ENCODE results near the gene SAPCD2.

The SAPCD2 gene

DNA sequence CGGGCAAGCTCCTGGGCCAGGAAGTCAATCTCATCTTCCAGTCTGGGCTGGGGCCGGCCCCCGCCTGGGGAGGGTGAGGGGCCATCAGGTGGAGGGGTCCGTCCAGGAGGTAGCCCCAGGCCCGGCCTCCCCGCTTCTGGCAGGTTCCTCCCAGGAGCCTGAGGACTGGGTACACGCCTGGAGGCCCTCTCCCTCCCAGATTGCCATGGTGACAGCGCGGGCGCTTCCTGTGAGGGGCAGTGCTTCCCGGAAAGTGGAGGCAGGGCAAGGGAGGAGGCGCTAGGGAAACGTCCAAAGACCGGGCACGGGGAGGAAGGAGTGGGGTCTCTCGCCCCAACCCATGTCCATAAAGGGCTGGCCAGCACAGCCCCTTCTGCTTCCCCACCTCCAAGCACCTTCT, 29.2 kb downstream of the SAPCD2 start:
- H3K27me3 ChIP-seq (ENCODE audit: control insufficient read depth, low read length) = peaks cover 33% of the 10 kb centered on the region
- H3K36me3 ChIP-seq (ENCODE audit: control insufficient read depth, low read length) = no peaks in the 10 kb centered on the region

DNA sequence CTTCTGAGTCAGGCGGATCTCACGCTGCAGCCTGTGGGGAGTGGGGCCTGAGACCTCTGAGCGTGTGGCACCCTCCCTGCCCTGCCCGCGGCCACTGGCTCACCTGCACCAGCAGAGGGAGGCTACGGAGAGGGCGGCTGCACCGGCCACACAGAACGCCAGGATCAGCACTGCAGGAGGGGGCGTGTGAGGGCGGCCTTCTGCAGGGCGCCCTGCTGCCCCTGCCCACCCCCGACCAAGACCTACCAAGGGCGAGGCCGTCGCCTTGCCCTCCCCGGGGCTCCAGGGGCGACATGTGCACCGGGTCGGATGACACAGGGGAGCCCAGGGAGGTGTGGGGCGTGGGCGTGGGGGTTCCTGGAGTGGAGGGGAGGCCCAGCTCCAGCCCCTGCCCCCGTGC, 29.8 kb downstream of the SAPCD2 start:
- Histone ChIP-seq H3K4me2 (ENCODE audit: low read length) (no peak overlapping the region), H3K27me3 (ENCODE audit: control insufficient read depth, low read length) (peaks cover 30% of the 10 kb centered on the region), H3K36me3 (ENCODE audit: control insufficient read depth, low read length) (no peaks in the 10 kb centered on the region), H3K4me1 (ENCODE audit: control insufficient read depth, low read length) (no peaks in the 10 kb centered on the region), H3F3A (ENCODE audit: control insufficient read depth, insufficient read depth) (no peaks in the 10 kb centered on the region), H3K27ac (ENCODE audit: low read depth, low read length) (no peak overlapping the region), H3K9me3 (ENCODE audit: control insufficient read depth, insufficient read depth, low read length) (no peaks in the 10 kb centered on the region), H3K4me3 (ENCODE audit: low read length) (no peak overlapping the region), H3K79me2 (ENCODE audit: control insufficient read depth, low read length) (no peaks in the 10 kb centered on the region), H3K9me2 (replicated peaks; ENCODE audit: control insufficient read depth, low read length) (no peaks in the 10 kb centered on the region), H4K20me1 (ENCODE audit: control insufficient read depth, insufficient read depth, low read depth, low read length) (no peaks in the 10 kb centered on the region)
- no peak for TF ChIP-seq EZH2phosphoT487 (IDR thresholded peaks at IDR 0.05; ENCODE audit: borderline replicate concordance, low read length)
- TF ChIP-seq, protein P1, sequence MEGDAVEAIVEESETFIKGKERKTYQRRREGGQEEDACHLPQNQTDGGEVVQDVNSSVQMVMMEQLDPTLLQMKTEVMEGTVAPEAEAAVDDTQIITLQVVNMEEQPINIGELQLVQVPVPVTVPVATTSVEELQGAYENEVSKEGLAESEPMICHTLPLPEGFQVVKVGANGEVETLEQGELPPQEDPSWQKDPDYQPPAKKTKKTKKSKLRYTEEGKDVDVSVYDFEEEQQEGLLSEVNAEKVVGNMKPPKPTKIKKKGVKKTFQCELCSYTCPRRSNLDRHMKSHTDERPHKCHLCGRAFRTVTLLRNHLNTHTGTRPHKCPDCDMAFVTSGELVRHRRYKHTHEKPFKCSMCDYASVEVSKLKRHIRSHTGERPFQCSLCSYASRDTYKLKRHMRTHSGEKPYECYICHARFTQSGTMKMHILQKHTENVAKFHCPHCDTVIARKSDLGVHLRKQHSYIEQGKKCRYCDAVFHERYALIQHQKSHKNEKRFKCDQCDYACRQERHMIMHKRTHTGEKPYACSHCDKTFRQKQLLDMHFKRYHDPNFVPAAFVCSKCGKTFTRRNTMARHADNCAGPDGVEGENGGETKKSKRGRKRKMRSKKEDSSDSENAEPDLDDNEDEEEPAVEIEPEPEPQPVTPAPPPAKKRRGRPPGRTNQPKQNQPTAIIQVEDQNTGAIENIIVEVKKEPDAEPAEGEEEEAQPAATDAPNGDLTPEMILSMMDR (IDR thresholded peaks at IDR 0.05; ENCODE audit: low read depth, low read length, poor library complexity, severe bottlenecking) = no peak

More for the DNA sequence above, 29.2 kb downstream of the SAPCD2 start:
- H3K79me2 ChIP-seq (ENCODE audit: control insufficient read depth, low read length) = no peaks in the 10 kb centered on the region
- no peak overlapping the region for H3K27ac ChIP-seq (ENCODE audit: low read depth, low read length)
- H3K4me2 ChIP-seq (ENCODE audit: low read length) = no peak overlapping the region
- no peaks in the 10 kb centered on the region for H3K9me3 ChIP-seq (ENCODE audit: control insufficient read depth, insufficient read depth, low read length)
- peaks cover 2% of the 10 kb centered on the region for H3K4me1 ChIP-seq (ENCODE audit: control insufficient read depth, low read length)
- peaks cover 1% of the 10 kb centered on the region; the same call in 1 of the 2 replicates for H4K20me1 ChIP-seq (ENCODE audit: control insufficient read depth, insufficient read depth, low read depth, low read length)
- H3K9me2 ChIP-seq (replicated peaks; ENCODE audit: control insufficient read depth, low read length) = no peaks in the 10 kb centered on the region
- TF ChIP-seq, protein P1 (IDR thresholded peaks at IDR 0.05; ENCODE audit: low read depth, low read length, poor library complexity, severe bottlenecking) = no peak
- TF ChIP-seq EZH2phosphoT487 (IDR thresholded peaks at IDR 0.05; ENCODE audit: borderline replicate concordance, low read length) = no peak
- no peak overlapping the region for H3K4me3 ChIP-seq (ENCODE audit: low read length)
- no peaks in the 10 kb centered on the region for H3F3A ChIP-seq (ENCODE audit: control insufficient read depth, insufficient read depth)

DNA sequence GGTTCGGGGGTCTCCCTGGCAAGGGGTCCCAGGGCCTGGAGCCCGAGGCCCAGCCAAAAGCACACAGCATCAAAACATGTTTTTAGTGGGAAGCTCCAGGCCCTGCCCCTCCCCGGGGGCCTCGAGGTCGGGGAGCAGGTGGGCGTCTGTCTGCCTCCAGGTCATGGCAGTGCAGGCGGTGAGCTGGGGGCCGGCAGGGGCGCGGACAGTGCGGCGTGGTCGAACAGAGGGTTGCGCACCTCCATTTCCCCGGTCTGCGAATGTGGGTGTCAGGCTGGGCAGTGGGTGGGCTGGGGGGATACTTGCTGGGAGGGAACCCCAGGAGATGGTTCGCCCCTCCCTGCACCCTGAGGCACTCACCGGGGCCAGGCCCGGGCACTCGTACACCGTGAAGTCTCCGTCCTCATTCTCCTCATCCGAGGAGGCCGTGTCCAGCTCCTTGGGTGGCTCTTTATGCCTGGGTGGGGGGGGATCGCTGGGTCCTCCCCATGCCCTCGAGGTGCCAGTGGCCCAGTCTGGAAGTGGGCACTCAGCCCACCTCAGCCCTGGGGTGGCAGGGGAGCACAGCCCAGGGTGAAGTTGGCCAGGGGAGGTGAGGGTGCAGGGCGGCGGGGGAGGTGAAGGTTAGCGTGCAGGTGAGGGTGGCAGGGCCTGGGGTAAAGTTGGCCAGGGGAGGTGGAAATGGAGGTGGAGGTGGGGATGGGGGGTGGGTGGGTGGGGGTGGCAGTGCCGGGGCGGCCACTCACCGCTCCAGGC, 30.6 kb downstream of the SAPCD2 start:
- H3K27me3 ChIP-seq (ENCODE audit: control insufficient read depth, low read length) = peaks cover 25% of the 10 kb centered on the region
- H3K4me1 ChIP-seq (ENCODE audit: control insufficient read depth, low read length) = peaks cover 4% of the 10 kb centered on the region

More for the DNA sequence above, 30.6 kb downstream of the SAPCD2 start:
- Histone ChIP-seq H4K20me1 (ENCODE audit: control insufficient read depth, insufficient read depth, low read depth, low read length) (no peaks in the 10 kb centered on the region), H3K79me2 (ENCODE audit: control insufficient read depth, low read length) (no peaks in the 10 kb centered on the region), H3K9me3 (ENCODE audit: control insufficient read depth, insufficient read depth, low read length) (no peaks in the 10 kb centered on the region), H3K4me2 (ENCODE audit: low read length) (no peak overlapping the region), H3K36me3 (ENCODE audit: control insufficient read depth, low read length) (no peaks in the 10 kb centered on the region), H3K9me2 (replicated peaks; ENCODE audit: control insufficient read depth, low read length) (no peaks in the 10 kb centered on the region), H3K4me3 (ENCODE audit: low read length) (no peak overlapping the region), H3F3A (ENCODE audit: control insufficient read depth, insufficient read depth) (no peaks in the 10 kb centered on the region), H3K27ac (ENCODE audit: low read depth, low read length) (no peak overlapping the region)
- no peak for TF ChIP-seq EZH2phosphoT487 (IDR thresholded peaks at IDR 0.05; ENCODE audit: borderline replicate concordance, low read length)
- TF ChIP-seq, protein P1 (IDR thresholded peaks at IDR 0.05; ENCODE audit: low read depth, low read length, poor library complexity, severe bottlenecking) = no peak
